NCI-H187 (cell line): Measurements from ENCODE around the gene CCNY.
"Not testable (repeated sequence)": the region's sequence is repeated elsewhere in the genome, so short reads cannot be mapped to it uniquely, and the experiment has no call there.

Source experiments
- DNase-seq, 2 experiments: peaks; one replicate each; lab custom pipeline; 2025; lab: John Stamatoyannopoulos, UW

The CCNY gene

GRCh38 chr10:35384265-35384868, 48.1 kb downstream of the CCNY start:
- DNase-seq: peak; percentile 20 to 30

DNA sequence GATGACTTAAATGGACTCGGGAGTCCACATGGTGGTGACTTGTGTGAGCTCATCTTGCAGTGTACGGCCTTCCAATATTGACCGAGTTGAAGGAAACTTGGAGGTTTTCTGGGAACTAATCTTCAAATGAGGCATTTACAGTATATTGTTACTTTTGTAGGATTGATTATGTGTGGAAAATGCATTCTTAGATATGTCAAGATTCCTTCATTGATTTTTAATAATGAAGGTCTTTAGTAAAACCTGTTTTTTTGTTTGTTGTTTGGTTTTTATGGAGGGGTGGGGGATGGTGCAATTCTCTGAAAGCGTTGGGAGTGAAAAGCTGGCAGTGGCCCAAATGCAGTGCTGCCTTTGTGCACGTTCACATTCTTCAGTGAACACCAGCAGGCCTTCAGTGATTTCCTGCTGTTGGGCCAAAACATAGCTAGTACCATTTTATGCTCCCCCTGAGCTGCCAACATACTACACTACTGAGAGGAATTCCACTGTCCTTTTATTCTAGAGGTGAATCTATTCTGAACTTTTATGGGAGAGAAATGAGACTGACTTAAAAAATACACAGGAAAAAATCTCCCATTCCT, 50.4 kb downstream of the CCNY start:
- no peak for DNase-seq

DNA sequence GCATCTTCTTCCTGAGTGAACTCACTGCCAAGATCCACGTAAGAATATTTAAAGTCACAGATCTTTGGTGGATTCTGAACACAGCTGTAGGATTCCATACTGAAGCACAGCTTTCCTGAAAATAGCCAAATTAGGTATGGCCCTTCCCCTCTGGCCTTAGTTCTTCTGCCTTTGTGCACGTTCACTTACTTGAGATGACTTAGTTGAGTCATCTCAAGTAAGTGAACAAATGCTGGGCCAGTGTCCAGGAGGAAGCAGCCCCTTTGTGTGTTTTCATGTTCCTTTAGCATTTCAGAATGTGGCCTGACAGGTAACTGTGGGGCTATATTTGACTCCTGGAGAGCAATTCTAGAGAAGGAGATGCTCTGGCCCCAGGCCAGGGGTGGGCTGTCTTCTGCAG, 51.5 kb downstream of the CCNY start:
- no peak for DNase-seq

GRCh38 chr10:35388197-35388596, 51.9 kb downstream of the CCNY start:
- DNase-seq: peak; percentile 29 to 38

- no peak for DNase-seq
Observed at GRCh38 chr10:35388682-35389081, 52.4 kb downstream of the CCNY start.

DNA sequence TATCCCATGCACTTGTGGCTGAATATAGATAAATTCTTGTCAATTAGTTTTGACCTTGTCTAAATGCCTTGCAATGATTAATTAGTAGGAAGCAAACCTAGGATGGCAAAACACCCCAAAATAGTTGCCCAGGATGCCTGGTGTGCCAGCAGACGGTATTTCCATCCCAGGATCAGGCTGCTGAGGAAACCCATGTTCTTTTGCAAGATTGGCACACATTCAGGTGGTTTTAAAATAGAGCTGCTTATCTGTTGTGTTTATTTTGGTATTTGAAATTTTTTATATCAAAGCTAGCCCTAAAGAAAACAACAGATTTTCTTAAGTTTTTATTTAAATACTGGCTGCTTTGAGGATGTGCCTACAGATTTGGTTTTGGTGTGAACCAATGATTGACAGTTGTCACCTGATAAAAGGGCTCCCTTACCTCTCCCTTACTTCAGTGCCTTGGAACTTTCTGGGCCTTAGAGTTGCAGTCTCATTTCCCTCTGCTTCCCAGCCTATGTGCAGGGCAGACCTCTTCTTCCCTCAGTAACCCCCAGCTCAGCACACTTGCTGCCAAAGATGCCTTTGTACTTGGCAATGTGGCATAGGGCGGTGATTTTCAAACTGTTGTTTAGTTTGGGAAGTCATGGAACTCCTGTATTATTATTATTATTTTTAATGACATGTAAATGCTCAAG, 54.0 kb downstream of the CCNY start:
- no peak for DNase-seq

GRCh38 chr10:35390843-35391152, 54.5 kb downstream of the CCNY start:
- DNase-seq: no peak

GRCh38 chr10:35391153-35391953, 55.0 kb downstream of the CCNY start:
- no peak for DNase-seq

DNA sequence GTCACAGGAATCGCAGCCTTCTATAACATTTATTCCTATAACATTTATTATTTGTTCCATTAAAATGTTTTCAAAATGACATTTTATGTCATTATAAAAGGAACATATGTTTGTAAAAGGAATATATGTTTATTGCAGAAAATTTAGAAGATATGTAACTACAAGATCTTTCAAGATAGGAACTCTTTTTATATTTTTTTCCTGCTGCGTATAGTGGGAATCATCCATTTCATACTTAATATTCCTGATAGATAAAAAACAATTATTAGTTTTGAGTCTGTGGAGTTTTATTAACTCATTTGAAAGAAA, 55.6 kb downstream of the CCNY start:
- no peak for DNase-seq

DNA sequence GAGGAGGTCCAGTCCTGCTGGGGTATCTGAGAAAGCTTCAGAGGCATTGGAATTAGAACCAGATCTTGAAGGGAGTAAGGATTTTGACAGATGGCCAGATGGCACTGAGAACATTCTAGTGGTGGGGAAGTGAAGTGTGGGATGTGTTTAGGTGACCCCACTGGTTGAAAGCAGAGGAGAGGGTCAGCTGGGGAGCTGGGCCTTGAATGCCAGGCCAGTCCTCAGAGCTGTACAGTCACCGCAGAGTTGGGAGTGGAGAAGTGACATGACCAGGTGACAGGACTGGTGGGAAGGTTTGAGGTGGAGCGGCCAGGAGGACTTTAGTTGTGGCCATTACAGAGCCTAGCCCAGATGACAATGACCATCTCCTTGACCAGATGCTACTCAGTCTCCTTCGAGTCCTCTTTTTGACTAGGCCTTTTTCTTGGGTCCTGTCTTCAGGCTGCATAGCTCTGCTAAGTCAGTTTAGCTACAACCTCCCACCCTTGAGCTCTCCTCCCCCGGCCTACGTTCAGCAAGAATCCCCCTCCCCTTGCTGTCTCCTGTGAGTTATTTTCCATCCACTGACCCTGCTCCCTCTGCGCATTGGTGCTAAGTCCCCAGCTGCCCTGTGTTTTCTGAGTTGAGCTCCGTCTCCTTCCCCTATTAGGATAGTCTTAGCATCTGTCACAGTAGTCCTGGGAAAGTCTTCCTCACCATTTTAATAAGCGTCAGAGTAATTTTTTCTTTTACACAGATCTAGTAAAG, 56.3 kb downstream of the CCNY start:
- DNase-seq: no peak

DNA sequence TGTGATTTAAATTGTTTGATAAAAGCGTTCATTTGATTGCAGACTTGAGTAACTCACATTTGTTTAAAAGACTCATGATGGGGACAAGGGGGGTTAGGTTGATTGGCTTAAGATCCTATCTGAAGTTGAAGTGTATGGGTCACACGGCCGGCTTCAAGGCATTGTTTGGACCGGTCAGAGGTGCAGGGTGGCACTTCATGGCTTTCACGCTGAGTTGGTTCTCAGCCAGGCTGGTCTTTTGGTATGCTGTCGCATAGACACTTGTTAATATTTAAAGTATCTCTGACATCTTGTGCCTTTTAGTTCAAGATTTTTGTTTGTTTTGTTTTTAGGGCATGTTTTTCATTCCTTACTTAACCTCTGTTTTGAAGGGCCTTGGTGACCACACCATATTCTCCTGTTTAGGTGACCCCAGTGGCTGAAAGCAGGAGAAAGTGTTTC, 58.1 kb downstream of the CCNY start:
- no peak for DNase-seq

- no peak for DNase-seq
Observed at GRCh38 chr10:35394934-35395333, 58.6 kb downstream of the CCNY start.

DNA sequence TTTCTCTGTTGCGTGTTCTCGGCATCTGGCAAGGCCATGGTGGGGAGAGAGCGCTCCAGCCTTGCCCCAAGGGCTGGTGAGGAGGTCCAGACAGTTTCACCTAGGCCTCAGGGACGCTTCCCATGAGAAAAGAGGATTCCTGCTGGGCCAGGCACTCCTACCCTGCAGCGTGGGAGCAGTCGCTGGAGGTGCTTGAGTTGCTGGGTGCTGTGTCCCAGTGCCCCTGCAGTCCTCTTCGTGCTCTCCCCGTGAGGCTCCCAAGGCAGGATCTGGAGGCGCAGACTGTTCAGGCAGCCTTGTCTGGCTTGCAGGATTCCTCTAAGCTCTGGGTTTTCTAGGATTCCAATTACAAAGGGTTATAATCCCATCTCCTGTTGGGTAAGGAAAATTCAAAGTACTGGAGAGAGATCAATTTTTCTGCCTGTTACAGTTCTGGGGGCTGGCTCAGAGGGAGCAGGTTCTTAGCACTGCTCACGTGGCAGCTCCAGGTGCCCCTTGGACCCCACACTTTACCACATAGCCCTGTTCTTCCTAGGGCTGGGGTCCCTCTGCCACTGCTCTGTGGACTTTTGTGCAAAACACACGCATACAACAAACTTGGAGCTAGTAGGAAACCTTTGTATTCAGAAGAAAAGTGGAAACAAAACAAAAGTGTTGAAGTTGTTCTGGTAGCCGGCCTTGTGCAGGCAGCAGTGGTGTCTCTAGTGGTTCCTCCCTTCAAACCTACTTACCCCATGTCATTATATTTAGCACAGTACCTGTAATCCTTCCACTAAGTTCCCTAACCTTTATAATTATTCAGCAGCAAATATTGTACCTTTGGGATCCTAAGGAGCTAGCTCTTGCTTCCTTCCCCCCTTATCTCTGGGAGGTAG, 60.5 kb downstream of the CCNY start:
- no peak for DNase-seq

GRCh38 chr10:35397953-35398352, 61.6 kb downstream of the CCNY start:
- DNase-seq: no peak

DNA sequence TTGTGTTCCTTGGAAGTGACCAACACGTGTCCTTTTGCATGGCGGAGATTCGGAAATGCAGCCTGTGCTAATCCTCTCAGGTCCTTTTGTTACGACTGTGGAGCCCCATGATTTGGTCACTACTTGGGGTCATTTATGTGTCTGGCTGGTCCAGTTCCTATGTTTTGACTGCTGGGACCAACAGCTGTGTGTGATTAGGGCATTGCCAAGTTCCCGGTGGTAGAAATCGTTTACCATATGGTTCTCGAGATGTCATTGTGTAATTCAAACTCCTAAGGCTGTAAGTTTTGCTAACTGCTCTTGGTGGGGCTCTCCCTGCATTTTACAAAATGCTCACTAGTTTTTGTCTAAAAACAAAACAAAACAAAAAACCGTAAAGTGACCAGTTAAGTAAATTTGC, 62.0 kb downstream of the CCNY start:
- no peak for DNase-seq

DNA sequence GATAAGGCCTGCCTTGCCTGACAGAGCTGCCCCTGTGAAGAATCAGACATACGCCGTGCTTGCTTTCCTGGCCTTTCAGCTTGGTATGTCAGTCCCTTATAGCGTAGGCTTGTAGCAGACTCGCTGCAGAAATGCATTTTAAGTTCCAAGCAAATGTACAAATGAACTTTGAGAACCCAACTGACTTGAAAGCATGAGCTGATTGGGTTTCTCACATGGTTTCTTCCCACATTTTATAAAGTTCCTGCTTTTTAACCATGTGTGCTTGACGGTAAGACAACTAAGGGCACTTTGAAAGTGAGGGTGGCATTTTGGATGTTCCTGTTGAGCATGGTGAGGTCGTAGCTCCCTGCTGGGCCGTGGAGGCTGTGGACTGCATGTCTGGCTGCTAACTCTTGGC, 62.6 kb downstream of the CCNY start:
- no peak for DNase-seq

DNA sequence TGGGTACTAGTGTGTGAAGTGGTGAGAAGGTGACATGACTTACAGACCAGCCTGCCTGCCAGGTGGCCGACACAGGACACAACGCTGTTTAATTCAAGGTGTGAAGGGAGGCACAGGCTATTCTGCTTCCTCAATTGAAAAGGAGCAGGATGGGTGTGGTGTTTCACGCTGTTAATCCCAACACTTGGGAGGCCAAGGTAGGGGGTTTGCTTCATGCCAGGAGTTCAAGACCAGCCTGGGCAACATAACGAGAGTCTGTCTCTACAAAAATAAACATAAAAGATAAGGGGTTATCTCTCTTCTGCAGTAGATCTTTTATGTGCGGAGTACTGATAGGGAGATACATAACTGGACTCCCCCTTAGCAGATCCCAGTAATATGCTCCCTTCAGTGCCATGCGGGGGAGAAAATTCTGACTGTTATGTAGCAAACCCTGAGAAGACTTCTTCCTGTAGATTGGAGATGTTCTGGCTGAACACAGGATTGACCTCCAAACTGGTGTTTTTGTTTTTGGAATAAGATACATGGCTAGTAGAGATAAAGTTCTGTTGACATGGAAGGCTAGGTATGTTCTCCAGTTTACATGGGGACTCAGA, 63.2 kb downstream of the CCNY start:
- DNase-seq: no peak

DNA sequence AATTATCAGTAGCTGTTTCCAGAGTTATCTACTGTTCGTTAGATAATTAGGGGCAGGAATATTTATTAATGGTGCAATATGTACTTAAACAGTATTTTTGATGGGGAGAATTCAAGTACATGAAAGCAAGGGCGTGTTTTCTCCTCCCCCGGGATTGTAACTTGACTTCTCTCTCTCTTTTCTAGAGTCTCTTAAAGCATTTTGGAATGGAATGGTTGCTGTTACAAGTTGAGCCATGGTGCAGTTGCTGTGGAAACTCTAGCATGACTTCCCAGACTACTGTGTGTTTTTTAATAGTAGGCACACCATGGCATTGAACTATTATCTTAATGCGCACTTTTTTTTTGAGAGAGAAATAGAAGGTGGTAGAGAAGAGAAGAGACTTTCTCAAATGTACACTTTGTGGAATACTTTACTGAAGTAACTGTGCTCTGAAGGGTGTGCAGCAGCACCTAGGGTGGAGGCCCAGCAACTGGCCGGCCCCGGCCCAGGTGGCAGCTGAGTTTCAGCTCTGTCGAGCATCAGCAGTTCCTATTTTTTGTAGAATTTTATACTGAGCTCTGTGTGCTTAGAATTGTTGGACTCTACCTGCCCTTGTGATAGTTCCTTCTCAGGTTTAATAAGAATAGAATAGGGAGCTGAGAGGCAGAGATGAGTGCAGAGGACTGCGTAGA, 64.4 kb downstream of the CCNY start:
- no peak for DNase-seq

- not testable (repeated sequence) for DNase-seq
Observed at GRCh38 chr10:35403491-35403890, 67.2 kb downstream of the CCNY start.

GRCh38 chr10:35404077-35404476, 67.8 kb downstream of the CCNY start:
- DNase-seq: not testable (repeated sequence)
